ENCODE results near the gene LSM6.

LSM6 gene

GRCh38 chr4:146186596-146186995 lies 11.1 kb downstream of the LSM6 start:
- DNase-seq (ENCODE audit: low read depth): no peak

- no peak for DNase-seq (ENCODE audit: low read depth)
Observed at GRCh38 chr4:146190456-146190855, 14.9 kb downstream of the LSM6 start.

GRCh38 chr4:146191766-146192458 lies 16.4 kb downstream of the LSM6 start:
- no peak for DNase-seq (ENCODE audit: low read depth)

DNA sequence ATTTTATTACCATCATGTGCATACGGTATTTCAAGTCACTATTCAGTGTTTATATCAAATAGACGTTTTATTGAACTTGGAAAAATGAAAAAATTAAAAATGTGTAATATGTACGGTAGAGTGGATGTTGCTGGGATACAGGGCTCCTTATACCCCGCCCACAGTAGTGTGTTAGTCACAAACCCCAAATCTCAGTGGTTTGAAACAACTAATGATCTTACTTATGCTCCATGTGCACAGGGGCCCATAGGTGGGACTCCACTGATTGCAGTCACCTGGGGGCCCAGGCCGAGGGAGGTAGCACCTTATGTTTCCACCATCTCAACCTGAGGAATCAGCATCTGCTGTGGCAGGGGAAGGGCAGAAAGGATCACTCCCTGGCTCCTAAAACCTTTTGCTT lies 18.1 kb downstream of the LSM6 start:
- DNase-seq (ENCODE audit: low read depth): no peak

GRCh38 chr4:146194212-146194611 lies 18.7 kb downstream of the LSM6 start:
- no peak for DNase-seq (ENCODE audit: low read depth)

DNA sequence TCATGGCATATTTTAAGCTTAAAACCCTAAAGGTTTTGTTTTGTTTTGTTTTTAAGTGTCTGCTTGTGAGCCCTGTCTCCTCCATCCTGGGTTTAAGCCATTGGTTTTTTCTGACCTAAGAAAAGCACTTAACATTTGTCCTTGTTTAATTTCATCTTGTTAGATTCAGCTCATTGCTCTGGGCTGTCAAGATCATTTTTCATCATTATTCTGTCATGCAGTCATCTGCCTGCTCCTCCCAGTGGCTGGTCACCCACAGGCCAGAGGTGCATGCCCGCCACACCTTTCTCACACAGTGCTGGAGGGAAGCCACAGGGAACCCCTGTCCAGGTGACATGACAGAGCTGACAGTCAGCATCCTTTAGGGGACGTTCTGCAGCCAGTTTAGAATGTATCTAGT lies 27.1 kb downstream of the LSM6 start:
- DNase-seq (ENCODE audit: low read depth): no peak

DNA sequence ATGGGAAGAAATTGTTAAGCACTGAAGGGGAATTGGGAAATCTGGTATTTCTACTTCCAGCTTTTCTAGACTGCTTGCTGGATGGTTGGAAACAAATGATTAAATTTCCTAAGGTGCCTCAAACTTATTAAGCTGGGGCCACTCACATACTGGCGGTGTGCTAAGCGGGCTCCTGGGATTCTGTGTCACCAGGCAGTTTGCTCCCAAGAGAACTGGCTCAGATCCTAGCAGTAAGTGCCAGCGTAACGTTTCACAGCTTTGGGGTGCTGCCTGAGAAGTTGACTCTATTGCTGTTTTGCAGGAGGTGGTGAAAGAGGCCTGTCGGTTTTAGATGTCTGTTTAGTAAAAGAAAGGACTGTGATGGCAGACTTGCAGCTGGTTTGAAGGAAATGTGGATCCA lies 31.9 kb downstream of the LSM6 start:
- no peak for DNase-seq (ENCODE audit: low read depth)

DNA sequence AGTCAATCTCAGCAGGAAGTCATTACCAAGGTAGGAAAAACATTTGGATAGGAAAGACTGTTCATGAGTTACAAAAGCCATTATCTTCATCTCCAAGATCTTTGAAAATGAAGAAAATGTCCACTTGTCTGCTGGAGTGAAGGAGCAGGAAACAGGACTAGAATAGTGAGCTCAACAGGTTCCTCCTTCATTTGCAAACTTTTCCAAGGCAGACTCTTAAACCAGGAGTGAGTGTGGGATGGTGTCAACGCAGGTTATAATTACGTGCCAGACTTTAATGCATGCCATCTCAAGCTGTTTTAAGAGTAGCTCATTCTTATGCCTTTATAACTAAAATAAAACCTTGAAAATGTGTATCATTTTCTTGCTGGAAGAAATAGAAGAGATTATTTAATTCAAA lies 35.4 kb downstream of the LSM6 start:
- no peak for DNase-seq (ENCODE audit: low read depth)

- no peak for DNase-seq (ENCODE audit: low read depth)
Observed at GRCh38 chr4:146211440-146211839, 35.9 kb downstream of the LSM6 start.

- no peak for DNase-seq (ENCODE audit: low read depth)
Observed at GRCh38 chr4:146212781-146213180, 37.3 kb downstream of the LSM6 start.

DNA sequence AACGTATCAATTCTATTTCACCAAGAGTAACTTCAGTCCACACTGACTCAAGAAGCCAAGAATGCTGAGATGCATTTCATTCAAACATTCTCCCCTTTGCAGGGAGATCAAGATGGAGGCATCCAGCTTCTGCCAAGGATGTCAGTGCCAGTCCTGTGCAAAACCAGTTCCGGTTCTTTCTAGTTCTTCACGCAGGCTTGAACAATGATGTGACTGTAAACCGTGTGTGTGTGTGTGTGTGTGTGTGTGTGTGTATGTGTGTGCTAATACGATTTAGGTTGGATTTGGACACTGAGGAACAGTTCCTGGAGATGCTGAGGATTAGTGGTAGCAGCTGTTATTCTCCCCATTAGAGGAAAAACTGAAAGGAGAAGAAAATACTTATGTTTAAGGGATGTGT lies 38.7 kb downstream of the LSM6 start, which contains the start of gene REELD1:
REELD1 (plus strand) TSS at position 301 of the 400 bp plus-strand sequence. CDS start 2,415 bp downstream, outside the sequence.
- DNase-seq (ENCODE audit: low read depth): no peak

- DNase-seq (ENCODE audit: low read depth): no peak
Observed at GRCh38 chr4:146222313-146222712, 46.8 kb downstream of the LSM6 start.

- no peak for DNase-seq (ENCODE audit: low read depth)
Observed at GRCh38 chr4:146224326-146224966, 48.9 kb downstream of the LSM6 start.

GRCh38 chr4:146229406-146229805 lies 53.9 kb downstream of the LSM6 start:
- no peak for DNase-seq (ENCODE audit: low read depth)

DNA sequence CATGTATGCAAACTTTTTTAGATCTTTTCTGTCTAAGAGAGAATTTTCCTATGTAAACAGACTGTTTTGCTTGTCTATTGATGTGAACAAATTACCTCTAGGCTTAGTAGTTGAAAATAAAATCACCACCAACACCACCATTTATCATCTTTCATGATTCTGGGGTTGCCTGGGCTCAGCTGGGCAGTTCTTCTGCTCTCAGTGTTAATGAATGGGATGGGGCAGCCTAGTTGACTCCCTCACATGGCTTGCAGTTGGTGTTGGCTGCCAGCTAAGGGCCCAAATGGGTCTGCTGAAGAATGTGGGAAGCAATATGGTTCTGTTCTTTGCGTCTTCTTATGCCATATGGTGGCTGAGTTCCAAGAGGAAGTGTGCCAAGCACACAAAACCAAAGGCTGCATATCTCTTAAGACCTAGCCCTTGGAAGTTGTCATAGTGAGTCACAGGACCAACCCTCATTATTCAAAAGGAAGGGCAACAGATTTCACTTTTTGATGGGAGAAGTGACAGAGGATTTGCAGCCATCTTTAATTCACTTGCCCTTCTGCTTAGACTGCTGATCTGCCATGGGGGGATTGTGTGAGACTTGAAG lies 56.7 kb downstream of the LSM6 start:
- no peak for DNase-seq (ENCODE audit: low read depth)

DNA sequence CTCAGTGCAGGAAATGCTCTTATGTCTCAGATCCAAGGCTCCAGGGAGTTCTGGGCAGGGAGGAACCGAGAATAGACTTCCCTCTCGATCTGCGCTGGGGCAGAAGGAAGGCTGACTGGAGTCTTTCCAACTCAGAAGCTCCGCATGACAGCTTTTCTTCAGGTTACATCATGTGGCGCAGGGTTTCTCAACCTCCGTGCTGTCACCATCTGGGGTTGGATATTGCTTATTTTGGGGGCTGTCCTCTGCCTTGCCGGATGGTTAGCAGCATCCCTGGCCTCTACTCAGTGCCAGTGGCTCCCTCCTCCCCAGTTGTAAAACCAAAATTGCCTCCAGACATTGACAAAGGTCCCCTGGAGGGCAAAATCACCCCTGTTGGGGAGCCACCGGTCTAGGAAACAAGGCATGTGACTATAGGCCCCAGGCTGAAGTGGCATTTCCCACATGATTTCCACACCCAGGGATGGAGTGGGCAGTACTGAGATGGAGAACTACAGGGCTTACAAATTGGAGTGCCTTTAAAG lies 60.2 kb downstream of the LSM6 start:
- no peak for DNase-seq (ENCODE audit: low read depth)

- no peak for DNase-seq (ENCODE audit: low read depth)
Observed at GRCh38 chr4:146236216-146236615, 60.7 kb downstream of the LSM6 start.

- no peak for DNase-seq (ENCODE audit: low read depth)
Observed at GRCh38 chr4:146237092-146237491, 61.6 kb downstream of the LSM6 start.

DNA sequence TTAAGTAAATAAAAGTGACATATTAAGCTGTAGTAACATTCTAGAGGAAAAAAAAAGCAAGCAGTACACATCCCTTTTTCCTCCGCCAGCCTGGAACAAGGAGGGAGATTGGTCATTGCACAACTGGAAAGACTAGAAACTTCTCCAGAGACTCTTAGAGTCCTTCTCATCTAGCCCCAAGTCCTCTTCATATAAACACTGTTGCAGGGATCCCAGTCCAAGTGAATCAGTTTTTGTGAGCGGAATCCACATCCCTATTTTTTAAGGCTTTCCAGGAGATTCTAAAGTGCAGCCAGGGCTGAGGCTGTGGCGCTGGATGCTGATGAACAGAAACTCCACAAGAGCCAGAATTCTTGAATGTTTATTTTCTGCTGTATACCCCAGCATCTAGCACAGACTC lies 62.6 kb downstream of the LSM6 start:
- DNase-seq (ENCODE audit: low read depth): no peak
